Body of pancreas (tissue), 4 donors: ENCODE results near the gene ZMAT2.
"Not testable (repeated sequence)": the region's sequence is repeated elsewhere in the genome, so short reads cannot be mapped to it uniquely, and the experiment has no call there.

Source experiments
- POLR2A ChIP-seq, 3 donors: fragments of 450-650 bp; IDR thresholded peaks; one replicate each; pipeline ENCODE4 v1.6.1; 2016; ENCODE audit warnings: antibody characterized with exemption in 3 of 3, mild to moderate bottlenecking in 2 of 3
- TF ChIP-seq, protein P1 (sequence below), 7 experiments: fragments of 450-650 bp in 4 of 7; fragments of 200-600 bp in 3 of 7; sonication (generic) in 3 of 7; IDR thresholded peaks; one replicate each; pipeline ENCODE4 v1.5.1; 2016 to 2019; ENCODE audit warnings: antibody characterized with exemption in 7 of 7

- TF ChIP-seq, protein P1, sequence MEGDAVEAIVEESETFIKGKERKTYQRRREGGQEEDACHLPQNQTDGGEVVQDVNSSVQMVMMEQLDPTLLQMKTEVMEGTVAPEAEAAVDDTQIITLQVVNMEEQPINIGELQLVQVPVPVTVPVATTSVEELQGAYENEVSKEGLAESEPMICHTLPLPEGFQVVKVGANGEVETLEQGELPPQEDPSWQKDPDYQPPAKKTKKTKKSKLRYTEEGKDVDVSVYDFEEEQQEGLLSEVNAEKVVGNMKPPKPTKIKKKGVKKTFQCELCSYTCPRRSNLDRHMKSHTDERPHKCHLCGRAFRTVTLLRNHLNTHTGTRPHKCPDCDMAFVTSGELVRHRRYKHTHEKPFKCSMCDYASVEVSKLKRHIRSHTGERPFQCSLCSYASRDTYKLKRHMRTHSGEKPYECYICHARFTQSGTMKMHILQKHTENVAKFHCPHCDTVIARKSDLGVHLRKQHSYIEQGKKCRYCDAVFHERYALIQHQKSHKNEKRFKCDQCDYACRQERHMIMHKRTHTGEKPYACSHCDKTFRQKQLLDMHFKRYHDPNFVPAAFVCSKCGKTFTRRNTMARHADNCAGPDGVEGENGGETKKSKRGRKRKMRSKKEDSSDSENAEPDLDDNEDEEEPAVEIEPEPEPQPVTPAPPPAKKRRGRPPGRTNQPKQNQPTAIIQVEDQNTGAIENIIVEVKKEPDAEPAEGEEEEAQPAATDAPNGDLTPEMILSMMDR (IDR thresholded peaks at IDR 0.05) = not testable (repeated sequence)
- not testable (repeated sequence) for TF ChIP-seq POLR2A (IDR thresholded peaks at IDR 0.05)
Observed at GRCh38 chr5:140721395-140721794, 21.1 kb downstream of the ZMAT2 start.
